DND-41 (cell line): ENCODE results near the gene ELOA.

Source experiments
- ATAC-seq: fragments of 200-7000 bp; cut with Tn5 transposase; 3 replicates; pipeline ENCODE4 v1.9.1; 2021; ENCODE audit warnings: low read depth; ENCODE audit not compliant: insufficient read depth
- DNase-seq: peaks from one replicate; pipeline ENCODE4 v3.0.0-alpha.2; 2020
- H2AFZ ChIP-seq: 2 replicates; pipeline ENCODE4 v1.6.0; 2012; ENCODE audit warnings: low read depth, low read length
- H3K27ac ChIP-seq: 2 replicates; pipeline ENCODE4 v1.5.1; 2012; ENCODE audit warnings: low read length, inconsistent platforms
- H3K27me3 ChIP-seq: fragments of 200-600 bp; sonication (generic); 2 replicates; pipeline ENCODE4 v1.6.0; 2012; ENCODE audit warnings: low read length, mild to moderate bottlenecking, inconsistent platforms; ENCODE audit not compliant: insufficient read depth, poor library complexity
- H3K36me3 ChIP-seq: 2 replicates; pipeline ENCODE4 v1.5.1; 2012; ENCODE audit warnings: low read length, inconsistent platforms; ENCODE audit not compliant: insufficient read depth
- H3K4me1 ChIP-seq: 2 replicates; pipeline ENCODE4 v1.5.1; 2012; ENCODE audit warnings: mild to moderate bottlenecking, low read length; ENCODE audit not compliant: insufficient read depth
- H3K4me2 ChIP-seq: 2 replicates; pipeline ENCODE4 v1.6.0; 2012; ENCODE audit warnings: mild to moderate bottlenecking, moderate library complexity, low read length, inconsistent platforms; ENCODE audit not compliant: insufficient read depth
- H3K4me3 ChIP-seq, 2 experiments: fragments of 200-600 bp in 1 of 2; shearing (Covaris generic) in 1 of 2; 2 replicates each; pipeline ENCODE4 v1.5.1; 2012 to 2016; ENCODE audit warnings: inconsistent platforms in 2 of 2, low read length in 2 of 2, mild to moderate bottlenecking in 2 of 2, low read depth in 1 of 2, moderate library complexity in 1 of 2
- H3K79me2 ChIP-seq: 2 replicates; pipeline ENCODE4 v1.6.0; 2012; ENCODE audit warnings: low read length, inconsistent platforms; ENCODE audit not compliant: insufficient read depth
- H3K9ac ChIP-seq: 2 replicates; pipeline ENCODE4 v1.6.0; 2012; ENCODE audit warnings: low read depth, mild to moderate bottlenecking, inconsistent platforms, low read length, moderate library complexity
- H3K9me3 ChIP-seq: 2 replicates; pipeline ENCODE4 v1.5.1; 2012; ENCODE audit warnings: low read length, moderate library complexity, mild to moderate bottlenecking, inconsistent platforms; ENCODE audit not compliant: insufficient read depth, severe bottlenecking
- H4K20me1 ChIP-seq: 2 replicates; pipeline ENCODE4 v1.6.0; 2012; ENCODE audit warnings: low read length; ENCODE audit not compliant: insufficient read depth
- EZH2 ChIP-seq: IDR thresholded peaks from 3 replicates; pipeline ENCODE4 v1.6.1; 2012; ENCODE audit warnings: borderline replicate concordance, low read depth, mild to moderate bottlenecking, moderate library complexity, low read length, inconsistent platforms; ENCODE audit not compliant: severe bottlenecking
- TF ChIP-seq, protein P1 (sequence below): IDR thresholded peaks from 2 replicates; pipeline ENCODE4 v1.5.1; 2012; ENCODE audit warnings: borderline replicate concordance, low read length, moderate library complexity, mild to moderate bottlenecking; ENCODE audit not compliant: poor library complexity, severe bottlenecking; ENCODE audit errors: extremely low read depth

ELOA gene

DNA sequence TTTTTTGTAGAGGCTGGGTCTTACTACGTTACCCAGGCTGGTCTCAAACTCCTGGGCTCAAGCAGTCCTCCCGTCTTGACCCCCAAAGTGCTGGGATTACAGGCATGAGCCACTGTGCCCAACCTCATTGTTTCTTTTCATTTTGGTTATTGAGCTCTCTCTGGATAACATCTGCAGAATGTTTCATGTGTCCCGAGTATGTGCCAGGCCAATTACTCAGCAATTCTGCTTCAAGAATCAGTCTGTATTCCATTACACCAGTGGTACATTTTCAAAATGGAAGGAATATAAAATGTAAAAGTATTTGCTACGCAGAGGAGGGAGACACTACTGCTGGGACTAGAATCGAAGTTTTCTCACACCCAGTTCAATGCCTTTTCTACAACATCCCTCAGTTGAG is 1.7 kb upstream of the ELOA start:
- H3K4me3 ChIP-seq = no peak overlapping the region
- ATAC-seq (no peak), DNase-seq (no peak)
- H3K9me3 ChIP-seq = no peaks in the 10 kb centered on the region
- peaks cover 17% of the 10 kb centered on the region for H4K20me1 ChIP-seq
- H3K36me3 ChIP-seq = peaks cover 15% of the 10 kb centered on the region
- 0 out of 2 replicates have a peak overlapping the region, but pooled peaks have one; percentile 88 for H2AFZ ChIP-seq
- no peak overlapping the region for H3K4me2 ChIP-seq
- H3K27me3 ChIP-seq = no peaks in the 10 kb centered on the region
- peaks cover 26% of the 10 kb centered on the region for H3K4me1 ChIP-seq
- H3K9ac ChIP-seq = no peak overlapping the region
- no peak overlapping the region for H3K27ac ChIP-seq
- peaks cover 39% of the 10 kb centered on the region for H3K79me2 ChIP-seq
- TF ChIP-seq, protein P1, sequence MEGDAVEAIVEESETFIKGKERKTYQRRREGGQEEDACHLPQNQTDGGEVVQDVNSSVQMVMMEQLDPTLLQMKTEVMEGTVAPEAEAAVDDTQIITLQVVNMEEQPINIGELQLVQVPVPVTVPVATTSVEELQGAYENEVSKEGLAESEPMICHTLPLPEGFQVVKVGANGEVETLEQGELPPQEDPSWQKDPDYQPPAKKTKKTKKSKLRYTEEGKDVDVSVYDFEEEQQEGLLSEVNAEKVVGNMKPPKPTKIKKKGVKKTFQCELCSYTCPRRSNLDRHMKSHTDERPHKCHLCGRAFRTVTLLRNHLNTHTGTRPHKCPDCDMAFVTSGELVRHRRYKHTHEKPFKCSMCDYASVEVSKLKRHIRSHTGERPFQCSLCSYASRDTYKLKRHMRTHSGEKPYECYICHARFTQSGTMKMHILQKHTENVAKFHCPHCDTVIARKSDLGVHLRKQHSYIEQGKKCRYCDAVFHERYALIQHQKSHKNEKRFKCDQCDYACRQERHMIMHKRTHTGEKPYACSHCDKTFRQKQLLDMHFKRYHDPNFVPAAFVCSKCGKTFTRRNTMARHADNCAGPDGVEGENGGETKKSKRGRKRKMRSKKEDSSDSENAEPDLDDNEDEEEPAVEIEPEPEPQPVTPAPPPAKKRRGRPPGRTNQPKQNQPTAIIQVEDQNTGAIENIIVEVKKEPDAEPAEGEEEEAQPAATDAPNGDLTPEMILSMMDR = no peak
- no peak for TF ChIP-seq EZH2

DNA sequence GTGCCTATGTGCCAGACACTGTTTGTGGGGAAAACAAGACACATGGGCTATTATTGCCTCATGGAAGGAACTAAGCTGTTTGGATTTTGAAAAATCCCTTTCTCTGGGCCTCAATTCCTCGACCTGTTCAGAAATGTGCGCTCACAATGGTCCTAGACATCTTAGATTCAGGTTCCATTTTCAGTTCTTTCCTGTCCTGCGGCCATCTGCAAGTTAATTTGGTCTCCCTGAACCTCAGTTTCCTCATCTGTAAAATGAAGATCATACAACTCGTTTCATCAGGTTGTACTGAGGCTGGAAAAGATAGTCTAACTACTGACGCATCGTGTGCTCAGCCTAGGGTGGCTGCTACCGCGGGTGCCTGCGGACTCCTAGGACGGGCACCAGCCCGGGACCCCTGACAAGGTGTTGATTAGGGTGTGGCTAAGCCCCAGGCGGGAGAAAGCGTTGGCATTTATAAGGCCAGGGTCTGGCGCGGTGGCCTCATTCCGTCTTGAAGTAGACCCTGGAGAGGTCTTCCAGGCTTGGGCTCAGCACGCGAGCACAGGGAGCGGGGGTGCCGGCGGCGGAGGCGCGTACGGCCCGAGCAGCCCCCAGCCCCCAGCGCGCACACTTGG is 493 bp upstream of the ELOA start:
- Histone ChIP-seq H3K9me3 (no peaks in the 10 kb centered on the region), H3K79me2 (peaks cover 51% of the 10 kb centered on the region), H2AFZ (peak overlapping the region; percentile 88), H3K9ac (peak overlapping the region; percentile 94), H3K27me3 (no peaks in the 10 kb centered on the region), H3K4me2 (peak overlapping the region; percentile 84), H3K36me3 (peaks cover 25% of the 10 kb centered on the region), H3K27ac (peak overlapping the region; percentile 85), H4K20me1 (peaks cover 29% of the 10 kb centered on the region), H3K4me3 (peak overlapping the region; percentile 97 to 98; a peak in 3 of 4 replicates), H3K4me1 (peaks cover 35% of the 10 kb centered on the region)
- ATAC-seq = no peak; the same call in 2 of the 3 replicates
- DNase-seq = no peak
- TF ChIP-seq, protein P1 = no peak

DNA sequence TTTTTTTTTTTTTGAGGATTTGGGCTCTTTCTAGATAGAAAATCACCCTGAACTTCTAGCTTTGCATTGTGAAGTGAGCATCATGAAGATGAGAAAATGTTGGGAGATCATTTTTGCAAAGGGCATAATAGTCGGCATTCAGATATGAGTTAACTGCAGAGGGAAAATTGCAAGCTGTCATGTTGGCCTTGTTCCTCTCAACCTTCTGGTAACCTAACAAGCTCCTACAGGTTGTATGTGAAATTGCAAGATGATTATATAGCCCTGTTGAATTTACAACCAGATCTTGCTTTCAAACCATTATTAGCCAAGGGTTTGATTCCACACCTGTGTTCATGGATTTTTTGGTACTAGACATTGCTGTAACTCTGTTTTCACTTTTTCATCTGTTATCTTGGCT is 2.2 kb downstream of the ELOA start:
- Histone ChIP-seq H3K27ac (no peak overlapping the region), H3K4me3 (no peak overlapping the region), H3K79me2 (peaks cover 72% of the 10 kb centered on the region), H3K4me1 (peaks cover 35% of the 10 kb centered on the region), H4K20me1 (peaks cover 39% of the 10 kb centered on the region), H3K36me3 (peaks cover 38% of the 10 kb centered on the region), H3K9ac (peak overlapping the region; percentile 94; the same call in 1 of the 2 replicates), H2AFZ (no peak overlapping the region), H3K27me3 (no peaks in the 10 kb centered on the region), H3K4me2 (peak overlapping the region; percentile 84; the same call in 1 of the 2 replicates), H3K9me3 (no peaks in the 10 kb centered on the region)
- DNase-seq (no peak), ATAC-seq (no peak)
- TF ChIP-seq EZH2 = no peak
- TF ChIP-seq, protein P1 = peak; percentile 47
